ENCODE measurements around the gene CNGB1. TPM values are rescaled to one million over a fixed set of nuclear protein-coding genes. Genes with fewer than 3 reads are reported as not detected.
"Not testable (repeated sequence)": the region's sequence is repeated elsewhere in the genome, so short reads cannot be mapped to it uniquely, and the experiment has no call there.

Gene CNGB1
- total RNA-seq, 1 experiment from 2014 or later = not detected

DNA sequence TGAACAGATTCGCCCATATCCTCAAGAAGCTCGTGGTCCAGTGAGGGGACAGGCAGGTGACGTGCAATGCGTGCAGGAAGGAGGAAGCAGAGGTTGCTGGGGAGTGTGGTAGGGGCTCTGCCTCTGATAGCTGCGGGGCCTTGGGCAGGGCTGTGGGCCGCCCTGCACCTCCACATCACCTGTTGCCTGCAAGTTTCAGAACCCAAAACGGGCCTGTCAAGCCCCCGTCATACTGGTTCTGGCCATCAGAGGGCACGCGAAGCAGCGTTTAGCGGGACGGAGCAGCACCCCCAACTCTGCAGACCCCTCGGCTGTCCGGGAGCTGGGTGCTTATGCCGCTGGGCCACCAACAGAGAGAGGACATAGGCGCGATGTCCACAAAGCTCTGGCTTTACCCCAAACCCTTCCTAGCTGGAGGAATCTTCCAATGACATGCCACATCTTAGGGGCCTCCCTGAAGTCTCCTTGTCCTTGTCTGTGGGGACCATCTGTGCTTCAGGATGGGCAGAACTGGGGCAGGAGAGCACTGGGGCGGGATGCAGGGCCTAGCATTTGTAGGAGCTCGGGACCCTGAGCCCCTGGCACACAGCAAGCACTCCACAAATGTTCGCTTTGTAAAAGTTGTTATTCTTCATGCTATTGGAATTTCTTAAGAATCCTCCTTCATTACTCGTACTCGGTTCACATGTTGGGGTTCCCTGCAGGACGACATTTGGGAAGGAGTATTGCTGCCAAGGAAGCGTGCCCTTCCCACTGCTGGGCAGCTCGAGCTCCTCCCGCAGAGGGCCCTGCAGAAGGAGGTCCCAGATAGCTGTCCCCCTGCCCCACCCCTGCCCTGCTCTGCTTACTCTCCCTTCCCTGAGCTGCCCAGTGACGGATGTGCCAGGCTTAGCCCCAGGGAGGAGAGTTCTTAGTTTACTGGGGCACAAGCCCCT is 64.3 kb downstream of the CNGB1 start:
- DNase-seq (ENCODE audit: low spot score) = no peak

GRCh38 chr16:57904101-57904500 is 66.8 kb downstream of the CNGB1 start:
- no peak for DNase-seq (ENCODE audit: low spot score)

DNA sequence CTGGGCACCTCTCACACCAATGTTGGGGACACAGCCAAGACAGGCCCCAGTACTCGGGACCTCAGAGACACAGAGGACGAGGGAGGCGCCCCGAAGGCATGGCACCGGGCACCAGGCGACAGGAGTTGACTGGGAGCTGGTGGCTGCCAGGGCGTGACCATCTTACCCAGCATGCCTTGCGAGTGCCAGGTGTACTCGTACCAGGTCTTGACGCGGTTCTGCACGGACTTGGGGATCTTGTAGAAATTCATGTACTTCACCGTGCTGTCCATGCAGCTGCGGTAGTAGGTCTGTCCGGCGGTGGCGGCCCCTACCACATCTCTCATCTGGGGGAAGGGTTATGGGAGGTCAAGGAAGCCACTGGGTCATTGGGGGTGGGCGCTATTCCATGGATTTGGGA is 67.3 kb downstream of the CNGB1 start:
- no peak for DNase-seq (ENCODE audit: low spot score)

DNA sequence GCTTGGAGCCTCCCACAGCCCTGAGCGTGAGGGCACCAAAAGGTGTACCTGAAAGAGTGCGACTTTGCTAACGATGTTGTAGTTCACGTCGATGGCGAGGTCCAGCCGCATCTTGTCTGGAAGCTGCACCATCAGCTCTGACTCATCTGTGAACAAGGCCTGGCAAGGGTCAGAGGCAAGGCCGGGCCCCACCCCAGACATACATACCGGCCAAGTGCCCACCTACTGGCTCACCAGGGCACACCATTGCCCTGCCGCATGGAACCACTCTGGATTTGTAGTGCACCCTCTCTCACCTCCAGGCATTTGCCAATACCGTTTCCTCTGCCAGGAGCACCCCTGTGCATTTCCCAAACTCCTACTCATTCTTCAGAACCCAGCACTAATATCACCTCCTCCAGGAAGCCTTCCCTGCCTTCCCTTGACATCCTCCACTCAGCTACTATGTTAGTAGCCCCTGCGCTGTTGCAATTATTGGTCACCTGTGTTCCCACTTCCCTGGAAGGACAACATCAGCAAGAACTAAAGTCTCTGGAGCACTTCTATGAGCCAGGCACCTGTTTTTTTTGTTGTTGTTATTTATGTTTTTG is 69.4 kb downstream of the CNGB1 start:
- no peak for DNase-seq (ENCODE audit: low spot score)

GRCh38 chr16:57900796-57901479 is 70.0 kb downstream of the CNGB1 start:
- no peak for DNase-seq (ENCODE audit: low spot score)

GRCh38 chr16:57899771-57900661 is 70.9 kb downstream of the CNGB1 start:
- DNase-seq (ENCODE audit: low spot score) = peak; percentile 72

- DNase-seq (ENCODE audit: low spot score) = no peak
These were observed 72.0 kb downstream of the CNGB1 start for GRCh38 chr16:57898961-57899360.

DNA sequence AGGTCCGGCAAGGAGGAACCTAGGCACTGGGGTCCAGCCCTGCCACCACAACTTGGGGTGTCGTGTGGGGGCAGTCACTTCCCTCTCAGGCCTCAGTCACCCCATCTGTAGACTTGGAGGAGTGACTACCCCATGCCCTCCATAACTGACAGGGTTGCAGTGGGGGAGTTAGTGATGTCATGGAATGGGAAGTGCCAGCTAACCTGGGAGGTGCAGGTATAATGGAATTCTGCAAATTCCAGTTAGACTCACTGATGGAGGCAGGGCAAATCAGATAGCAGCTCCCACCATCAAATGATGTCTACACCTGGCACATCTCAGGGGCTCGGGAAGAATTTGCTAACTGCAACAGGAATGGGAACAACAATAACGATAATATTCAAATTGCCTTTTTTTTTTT is 72.9 kb downstream of the CNGB1 start:
- DNase-seq (ENCODE audit: low spot score) = no peak

DNA sequence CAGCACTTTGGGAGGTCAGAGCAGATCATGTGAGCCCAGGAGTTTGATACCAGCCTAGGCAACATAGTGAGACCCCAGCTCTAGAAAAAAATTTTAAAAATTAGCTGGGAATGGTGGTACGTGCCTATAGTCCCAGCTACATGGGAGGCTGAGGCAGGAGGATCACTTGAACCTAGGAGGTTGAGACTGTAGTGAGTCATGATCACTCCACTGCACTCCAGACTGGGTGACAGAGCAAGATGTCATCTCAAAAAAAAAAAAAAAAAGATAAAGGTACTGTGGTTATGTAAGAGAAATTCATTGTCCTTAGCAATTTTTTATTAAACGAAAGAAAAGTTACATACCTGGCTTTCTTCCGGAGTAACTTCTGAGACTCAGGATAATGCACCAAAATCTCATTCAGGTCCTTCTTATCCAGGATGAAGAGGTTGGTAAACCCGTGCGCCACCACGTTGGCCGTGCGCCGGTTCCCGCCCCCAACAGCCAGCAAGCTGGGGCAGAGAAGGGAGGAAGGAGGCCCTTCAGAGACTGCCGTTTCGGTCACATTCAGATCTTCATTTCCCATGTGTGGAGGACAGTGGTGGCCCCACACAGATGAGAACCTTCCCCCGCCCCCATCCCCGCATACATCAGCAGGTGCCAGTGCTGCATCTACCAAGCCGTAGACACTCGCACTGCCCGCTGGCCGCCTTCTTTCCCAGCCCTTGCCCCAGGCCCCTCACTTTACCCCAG is 73.7 kb downstream of the CNGB1 start:
- no peak for DNase-seq (ENCODE audit: low spot score)

DNA sequence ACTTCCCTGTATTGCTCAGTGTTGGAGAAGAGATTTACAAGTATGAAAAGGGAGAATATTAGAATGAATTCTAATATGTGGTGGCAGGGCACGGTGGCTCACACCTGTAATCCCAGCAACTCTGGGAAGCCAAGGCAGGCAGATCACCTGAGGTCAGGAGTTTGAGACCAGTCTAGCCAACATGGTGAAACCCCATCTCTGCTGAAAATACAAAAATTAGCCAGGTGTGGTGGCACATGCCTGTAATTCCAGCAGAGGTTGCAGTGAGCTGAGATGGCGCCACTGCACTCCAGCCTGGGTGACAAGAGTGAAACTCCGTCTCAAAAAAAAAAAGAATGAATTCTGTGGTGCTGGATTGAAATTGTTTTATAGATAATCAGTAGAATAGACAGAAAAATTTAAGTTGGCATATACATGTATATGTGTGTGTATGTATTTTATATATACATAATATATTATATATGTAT is 75.8 kb downstream of the CNGB1 start:
- DNase-seq (ENCODE audit: low spot score) = not testable (repeated sequence)

DNA sequence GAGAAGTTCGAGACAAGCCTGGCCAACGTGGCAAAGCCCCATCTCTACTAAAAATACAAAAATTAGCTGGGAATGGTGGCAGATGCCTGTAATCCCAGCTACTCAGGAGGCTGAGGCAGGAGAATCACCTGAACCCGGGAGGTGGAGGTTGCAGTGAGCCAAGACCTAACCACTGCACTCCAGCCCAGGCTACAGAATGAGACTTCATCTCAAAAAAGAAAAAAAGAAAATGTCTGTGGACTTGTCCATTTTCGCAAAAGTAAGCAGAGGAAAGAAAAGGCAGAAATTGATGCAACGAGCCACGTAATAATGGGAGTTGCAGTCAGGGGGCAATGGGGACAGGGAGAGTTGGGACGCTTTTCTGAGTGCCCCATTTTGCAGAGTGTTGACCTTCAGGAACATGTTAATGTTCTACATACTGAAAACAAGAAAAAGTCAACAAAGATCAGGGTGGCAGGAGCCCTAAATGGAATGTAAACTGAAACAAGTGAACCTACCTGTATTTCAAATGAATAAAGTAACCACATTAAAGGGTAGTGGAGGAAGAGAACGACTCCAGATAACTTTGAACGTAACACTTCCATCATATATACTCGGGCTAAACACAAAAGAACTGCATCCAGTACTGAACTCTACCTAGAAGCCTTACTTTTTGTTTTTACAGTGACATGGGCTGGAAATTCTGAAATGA is 76.4 kb downstream of the CNGB1 start:
- DNase-seq (ENCODE audit: low spot score) = no peak

GRCh38 chr16:57893559-57894389 is 77.2 kb downstream of the CNGB1 start:
- peak; percentile 87 for DNase-seq (ENCODE audit: low spot score)

- no peak for DNase-seq (ENCODE audit: low spot score)
These were observed 77.7 kb downstream of the CNGB1 start for GRCh38 chr16:57893217-57893558.

DNA sequence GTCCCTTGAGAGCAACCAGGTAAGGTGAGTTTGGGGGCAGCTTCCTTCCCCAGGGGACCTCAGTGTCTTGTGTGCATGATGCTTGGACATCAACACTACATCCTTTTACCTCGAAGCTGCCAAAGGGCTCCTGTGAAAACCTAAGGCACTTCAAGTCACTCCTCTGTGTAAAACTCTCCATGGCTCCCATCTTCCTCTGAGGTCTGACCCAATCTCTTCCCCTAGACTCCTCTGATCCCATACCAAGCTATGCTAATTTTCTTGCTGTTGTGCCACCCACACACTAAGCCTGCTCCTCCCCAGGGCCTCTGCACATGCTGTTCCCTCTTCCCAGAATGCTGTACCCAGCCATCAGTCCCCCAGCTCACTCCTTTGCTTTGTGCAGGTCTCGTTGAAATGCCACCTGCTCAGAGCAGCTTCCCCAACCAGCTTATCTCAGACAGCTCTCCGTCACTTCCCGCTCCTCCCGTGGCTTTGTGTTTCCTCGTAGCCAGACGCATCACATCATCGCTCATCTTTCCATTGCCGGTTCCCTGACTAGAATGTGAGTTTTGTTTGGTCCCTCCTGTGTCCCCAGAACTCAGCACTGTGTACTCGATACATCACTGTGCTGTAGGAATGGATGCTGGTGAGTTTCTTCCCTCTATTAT is 78.4 kb downstream of the CNGB1 start:
- peak; percentile 45 for DNase-seq (ENCODE audit: low spot score)

- DNase-seq (ENCODE audit: low spot score) = peak; percentile 81
These were observed 78.9 kb downstream of the CNGB1 start for GRCh38 chr16:57892041-57892440.

DNA sequence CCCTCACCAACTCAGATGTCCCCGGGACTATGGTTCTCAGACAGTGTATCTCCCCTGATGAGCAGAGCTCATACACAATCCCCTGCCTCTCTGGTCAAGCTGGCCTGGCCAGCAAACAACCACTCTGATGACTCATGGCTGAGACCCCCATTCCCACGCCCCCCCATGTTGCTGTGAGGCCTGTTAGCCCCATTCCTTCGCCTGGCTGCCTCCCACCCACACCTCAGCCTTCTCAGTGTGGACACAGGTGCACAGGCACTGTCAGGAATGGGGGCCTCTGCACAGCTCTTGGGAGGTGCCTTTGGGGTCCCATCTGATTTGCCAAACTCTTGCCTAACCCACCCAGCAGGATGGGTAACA is 80.2 kb downstream of the CNGB1 start:
- no peak for DNase-seq (ENCODE audit: low spot score)

DNA sequence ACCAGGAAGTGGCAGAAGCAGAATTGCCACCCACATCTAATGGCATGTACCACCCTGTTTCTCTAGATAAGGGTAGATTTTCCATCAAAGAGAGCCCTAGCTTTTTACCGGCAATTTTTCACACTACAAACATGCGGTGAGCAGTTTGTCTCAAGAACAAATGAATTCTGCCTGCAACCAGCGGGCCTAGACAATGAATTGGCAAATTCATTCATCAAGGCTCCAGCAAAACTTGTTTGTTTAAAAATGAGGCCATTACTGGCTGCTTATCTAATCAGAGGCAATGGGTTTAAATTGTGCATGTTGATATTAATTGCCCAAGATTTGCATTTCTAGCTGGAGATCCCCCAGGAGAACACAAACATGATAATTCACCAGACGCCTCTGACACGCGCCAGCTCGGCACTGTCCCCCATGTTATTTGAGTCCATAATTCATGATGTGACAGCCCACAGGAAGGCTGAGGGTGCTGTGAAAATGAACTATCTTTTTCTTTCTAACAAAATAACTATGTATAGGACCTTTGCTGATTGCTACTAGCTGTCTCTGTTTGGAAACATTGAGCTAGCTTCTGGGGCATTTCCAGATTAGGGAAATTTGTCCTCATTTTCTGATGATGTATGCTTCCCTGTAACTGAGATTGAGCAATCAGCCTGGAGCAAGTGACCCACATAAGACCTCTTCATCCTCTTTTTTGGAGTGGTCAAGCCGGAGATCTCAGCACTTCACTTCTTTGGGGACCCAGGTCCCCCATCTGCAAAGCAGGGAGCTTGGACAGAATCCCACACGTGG is 80.8 kb downstream of the CNGB1 start:
- DNase-seq (ENCODE audit: low spot score) = no peak

DNA sequence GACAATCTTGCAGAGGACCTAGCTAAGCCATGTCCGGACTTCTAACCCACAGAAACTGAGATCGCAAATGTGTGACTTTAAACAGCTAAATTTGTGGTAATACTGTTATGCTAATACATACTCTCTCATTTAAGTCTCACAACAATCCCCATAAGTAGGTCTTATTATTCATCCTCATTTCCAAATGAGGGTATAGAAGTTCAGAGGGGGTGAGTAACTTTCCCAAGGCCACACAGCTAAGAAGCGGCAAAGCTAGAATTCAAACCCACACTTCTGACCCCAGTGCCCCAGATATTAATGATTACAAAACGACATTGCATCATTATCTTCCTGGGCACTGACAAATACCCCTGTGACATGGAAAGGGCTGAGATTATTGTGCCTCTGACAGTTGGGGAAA is 81.4 kb downstream of the CNGB1 start:
- no peak for DNase-seq (ENCODE audit: low spot score)
